ENCODE results near the gene SLFN14. TPM values are rescaled to one million over a fixed set of nuclear protein-coding genes. Genes with fewer than 3 reads are reported as not detected.
A peak's percentile ranks its signal among the peaks of the same experiment; 100 is the strongest.

SLFN14 gene
- total RNA-seq, 1 donor from 2014 or later: not detected

- Mint-ChIP-seq H3K9me3 (ENCODE audit: unreplicated experiment) (no peaks in the 10 kb centered on the region), H3K27ac (ENCODE audit: unreplicated experiment) (no peak overlapping the region), H3K36me3 (ENCODE audit: unreplicated experiment) (no peaks in the 10 kb centered on the region), H3K4me1 (ENCODE audit: low read depth, unreplicated experiment) (no peaks in the 10 kb centered on the region), H3K4me3 (ENCODE audit: unreplicated experiment) (no peak overlapping the region), H3K27me3 (ENCODE audit: unreplicated experiment) (peaks cover 2% of the 10 kb centered on the region)
- no peak for DNase-seq
- no peak for TF ChIP-seq CTCF (IDR thresholded peaks at IDR 0.05; ENCODE audit: partially characterized antibody, unreplicated experiment)
Measured at GRCh38 chr17:35597604-35598003, 37.0 kb upstream of the SLFN14 start.

- no peaks in the 10 kb centered on the region for H3K36me3 Mint-ChIP-seq (ENCODE audit: unreplicated experiment)
- no peak overlapping the region for H3K4me3 Mint-ChIP-seq (ENCODE audit: unreplicated experiment)
- no peaks in the 10 kb centered on the region for H3K4me1 Mint-ChIP-seq (ENCODE audit: low read depth, unreplicated experiment)
- peaks cover 2% of the 10 kb centered on the region for H3K27me3 Mint-ChIP-seq (ENCODE audit: unreplicated experiment)
- no peaks in the 10 kb centered on the region for H3K9me3 Mint-ChIP-seq (ENCODE audit: unreplicated experiment)
- peak; percentile 61 for TF ChIP-seq CTCF (IDR thresholded peaks at IDR 0.05; ENCODE audit: partially characterized antibody, unreplicated experiment)
- DNase-seq: peak; percentile 37
- no peak overlapping the region for H3K27ac Mint-ChIP-seq (ENCODE audit: unreplicated experiment)
Measured at GRCh38 chr17:35596530-35597233, 36.1 kb upstream of the SLFN14 start.

- H3K4me3 Mint-ChIP-seq (ENCODE audit: unreplicated experiment): no peak overlapping the region
Measured at GRCh38 chr17:35596072-35596471, 35.5 kb upstream of the SLFN14 start.

GRCh38 chr17:35588196-35588920 is 27.7 kb upstream of the SLFN14 start:
- TF ChIP-seq CTCF (IDR thresholded peaks at IDR 0.05; ENCODE audit: partially characterized antibody, unreplicated experiment): no peak
- Mint-ChIP-seq H3K27ac (ENCODE audit: unreplicated experiment) (peak overlapping the region; percentile 100), H3K9me3 (ENCODE audit: unreplicated experiment) (peaks cover 14% of the 10 kb centered on the region), H3K27me3 (ENCODE audit: unreplicated experiment) (peaks cover 13% of the 10 kb centered on the region), H3K36me3 (ENCODE audit: unreplicated experiment) (no peaks in the 10 kb centered on the region), H3K4me3 (ENCODE audit: unreplicated experiment) (peak overlapping the region; percentile 100), H3K4me1 (ENCODE audit: low read depth, unreplicated experiment) (peaks cover 14% of the 10 kb centered on the region)
- no peak for DNase-seq

More at GRCh38 chr17:35596072-35596471, 35.5 kb upstream of the SLFN14 start:
- TF ChIP-seq CTCF (IDR thresholded peaks at IDR 0.05; ENCODE audit: partially characterized antibody, unreplicated experiment): no peak
- no peaks in the 10 kb centered on the region for H3K4me1 Mint-ChIP-seq (ENCODE audit: low read depth, unreplicated experiment)
- DNase-seq: no peak
- H3K27me3 Mint-ChIP-seq (ENCODE audit: unreplicated experiment): peaks cover 2% of the 10 kb centered on the region
- H3K27ac Mint-ChIP-seq (ENCODE audit: unreplicated experiment): no peak overlapping the region
- no peaks in the 10 kb centered on the region for H3K9me3 Mint-ChIP-seq (ENCODE audit: unreplicated experiment)
- H3K36me3 Mint-ChIP-seq (ENCODE audit: unreplicated experiment): no peaks in the 10 kb centered on the region

Data from glutamatergic neuron (in vitro differentiated cells).